Parathyroid adenoma (tissue), 2 donors: ENCODE measurements around the gene NSD1.

Experiments used
- H2AFZ ChIP-seq: fragments of 300-600 bp; sonication (generic); one replicate; pipeline ENCODE4 v1.7.0; 2017; ENCODE audit warnings: antibody characterized with exemption, mild to moderate bottlenecking
- H3K27ac ChIP-seq: fragments of 300-600 bp; sonication (generic); one replicate; pipeline ENCODE4 v1.7.0; 2017
- H3K27me3 ChIP-seq: fragments of 300-600 bp; sonication (generic); one replicate; pipeline ENCODE4 v1.7.0; 2017; ENCODE audit warnings: low read length; ENCODE audit not compliant: control insufficient read depth, insufficient read depth
- H3K36me3 ChIP-seq: fragments of 300-600 bp; sonication (generic); one replicate; pipeline ENCODE4 v1.7.0; 2017; ENCODE audit warnings: low read length; ENCODE audit not compliant: control insufficient read depth, insufficient read depth
- H3K4me1 ChIP-seq: fragments of 300-600 bp; sonication (generic); one replicate; pipeline ENCODE4 v1.7.0; 2017; ENCODE audit warnings: control low read depth
- H3K4me2 ChIP-seq: fragments of 300-600 bp; sonication (generic); one replicate; pipeline ENCODE4 v1.7.0; 2017; ENCODE audit warnings: low read length
- H3K4me3 ChIP-seq: fragments of 300-600 bp; sonication (generic); one replicate; pipeline ENCODE4 v1.7.0; 2017; ENCODE audit warnings: low read depth, low read length
- H3K79me2 ChIP-seq: fragments of 300-600 bp; sonication (generic); one replicate; pipeline ENCODE4 v1.7.0; 2017; ENCODE audit warnings: control low read depth
- H3K9ac ChIP-seq: fragments of 300-600 bp; sonication (generic); one replicate; pipeline ENCODE4 v1.7.0; 2017; ENCODE audit warnings: mild to moderate bottlenecking
- H3K9me3 ChIP-seq: fragments of 300-600 bp; sonication (generic); one replicate; pipeline ENCODE4 v1.7.0; 2017; ENCODE audit warnings: low read length; ENCODE audit not compliant: control insufficient read depth
- CTCF ChIP-seq: fragments of 300-600 bp; sonication (generic); IDR thresholded peaks from one replicate; pipeline ENCODE4 v1.7.0; 2017; ENCODE audit warnings: antibody characterized with exemption, mild to moderate bottlenecking
- donor health status: primary hyperparathyroidism.

NSD1 gene

GRCh38 chr5:177220576-177220975 lies 87.0 kb downstream of the NSD1 start:
- H3K4me3 ChIP-seq = no peak overlapping the region
- no peak overlapping the region for H3K4me2 ChIP-seq
- H2AFZ ChIP-seq = no peak overlapping the region
- H3K4me1 ChIP-seq = no peaks in the 10 kb centered on the region
- H3K9me3 ChIP-seq = no peaks in the 10 kb centered on the region
- no peak overlapping the region for H3K9ac ChIP-seq
- no peak overlapping the region for H3K27ac ChIP-seq
- TF ChIP-seq CTCF = no peak
- peaks cover 59% of the 10 kb centered on the region for H3K79me2 ChIP-seq
- no peaks in the 10 kb centered on the region for H3K27me3 ChIP-seq
- no peaks in the 10 kb centered on the region for H3K36me3 ChIP-seq

- Histone ChIP-seq H2AFZ (no peak overlapping the region), H3K27ac (no peak overlapping the region), H3K9me3 (no peaks in the 10 kb centered on the region), H3K36me3 (no peaks in the 10 kb centered on the region), H3K4me2 (no peak overlapping the region), H3K79me2 (peaks cover 64% of the 10 kb centered on the region), H3K4me3 (no peak overlapping the region), H3K27me3 (no peaks in the 10 kb centered on the region), H3K9ac (no peak overlapping the region), H3K4me1 (no peaks in the 10 kb centered on the region)
- no peak for TF ChIP-seq CTCF
These were observed 88.7 kb downstream of the NSD1 start for GRCh38 chr5:177222269-177222668.

GRCh38 chr5:177225798-177226197 lies 92.2 kb downstream of the NSD1 start:
- TF ChIP-seq CTCF = no peak

GRCh38 chr5:177226860-177227259 lies 93.3 kb downstream of the NSD1 start:
- TF ChIP-seq CTCF = no peak
- Histone ChIP-seq H3K4me2 (no peak overlapping the region), H3K27me3 (no peaks in the 10 kb centered on the region), H3K9me3 (no peaks in the 10 kb centered on the region), H3K79me2 (peaks cover 65% of the 10 kb centered on the region), H2AFZ (no peak overlapping the region), H3K36me3 (no peaks in the 10 kb centered on the region), H3K27ac (no peak overlapping the region), H3K9ac (no peak overlapping the region), H3K4me1 (no peaks in the 10 kb centered on the region), H3K4me3 (no peak overlapping the region)

More at GRCh38 chr5:177225798-177226197, 92.2 kb downstream of the NSD1 start:
- Histone ChIP-seq H3K4me3 (no peak overlapping the region), H3K36me3 (no peaks in the 10 kb centered on the region), H3K27me3 (no peaks in the 10 kb centered on the region), H3K9ac (no peak overlapping the region), H3K4me2 (no peak overlapping the region), H3K9me3 (no peaks in the 10 kb centered on the region), H2AFZ (no peak overlapping the region), H3K4me1 (no peaks in the 10 kb centered on the region), H3K27ac (no peak overlapping the region), H3K79me2 (peaks cover 67% of the 10 kb centered on the region)

- Histone ChIP-seq H3K79me2 (peaks cover 57% of the 10 kb centered on the region), H3K36me3 (no peaks in the 10 kb centered on the region), H3K4me1 (peaks cover 10% of the 10 kb centered on the region), H3K4me2 (no peak overlapping the region), H2AFZ (no peak overlapping the region), H3K9ac (no peak overlapping the region), H3K9me3 (no peaks in the 10 kb centered on the region), H3K4me3 (no peak overlapping the region), H3K27me3 (no peaks in the 10 kb centered on the region), H3K27ac (no peak overlapping the region)
- no peak for TF ChIP-seq CTCF
These were observed 95.2 kb downstream of the NSD1 start for GRCh38 chr5:177228751-177229150.
